ENCODE results near the gene MLH3.

GRCh38 chr14:75049136-75049535 is 2.1 kb downstream of the MLH3 start:
- TF ChIP-seq CTCF (IDR thresholded peaks at IDR 0.05; ENCODE audit: insufficient read depth, low read length) (no peak), POLR2AphosphoS5 (IDR thresholded peaks at IDR 0.05; ENCODE audit: low read depth) (no peak)
